Measurements from ENCODE around the gene REM1.
"Not testable (repeated sequence)": the region's sequence is repeated elsewhere in the genome, so short reads cannot be mapped to it uniquely, and the experiment has no call there.

REM1 gene

GRCh38 chr20:31514154-31515071 is 39.3 kb downstream of the REM1 start, which contains the start of gene HM13:
TSS of gene HM13 (plus strand) at chr20:31514442. CDS start at chr20:31514552, 110 bp downstream.
- DNase-seq (ENCODE audit: low spot score) = peak; percentile 96
- in situ Hi-C loops (cut with MboI; ENCODE audit: low pct_unique_long_range_greater_than_20kb, low sequenced_read_pairs, unreplicated experiment) = no loop called here
- TF ChIP-seq, protein P1, sequence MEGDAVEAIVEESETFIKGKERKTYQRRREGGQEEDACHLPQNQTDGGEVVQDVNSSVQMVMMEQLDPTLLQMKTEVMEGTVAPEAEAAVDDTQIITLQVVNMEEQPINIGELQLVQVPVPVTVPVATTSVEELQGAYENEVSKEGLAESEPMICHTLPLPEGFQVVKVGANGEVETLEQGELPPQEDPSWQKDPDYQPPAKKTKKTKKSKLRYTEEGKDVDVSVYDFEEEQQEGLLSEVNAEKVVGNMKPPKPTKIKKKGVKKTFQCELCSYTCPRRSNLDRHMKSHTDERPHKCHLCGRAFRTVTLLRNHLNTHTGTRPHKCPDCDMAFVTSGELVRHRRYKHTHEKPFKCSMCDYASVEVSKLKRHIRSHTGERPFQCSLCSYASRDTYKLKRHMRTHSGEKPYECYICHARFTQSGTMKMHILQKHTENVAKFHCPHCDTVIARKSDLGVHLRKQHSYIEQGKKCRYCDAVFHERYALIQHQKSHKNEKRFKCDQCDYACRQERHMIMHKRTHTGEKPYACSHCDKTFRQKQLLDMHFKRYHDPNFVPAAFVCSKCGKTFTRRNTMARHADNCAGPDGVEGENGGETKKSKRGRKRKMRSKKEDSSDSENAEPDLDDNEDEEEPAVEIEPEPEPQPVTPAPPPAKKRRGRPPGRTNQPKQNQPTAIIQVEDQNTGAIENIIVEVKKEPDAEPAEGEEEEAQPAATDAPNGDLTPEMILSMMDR (IDR thresholded peaks at IDR 0.05; ENCODE audit: extremely low read depth, insufficient read depth, missing control alignments) = peak; percentile 99

DNA sequence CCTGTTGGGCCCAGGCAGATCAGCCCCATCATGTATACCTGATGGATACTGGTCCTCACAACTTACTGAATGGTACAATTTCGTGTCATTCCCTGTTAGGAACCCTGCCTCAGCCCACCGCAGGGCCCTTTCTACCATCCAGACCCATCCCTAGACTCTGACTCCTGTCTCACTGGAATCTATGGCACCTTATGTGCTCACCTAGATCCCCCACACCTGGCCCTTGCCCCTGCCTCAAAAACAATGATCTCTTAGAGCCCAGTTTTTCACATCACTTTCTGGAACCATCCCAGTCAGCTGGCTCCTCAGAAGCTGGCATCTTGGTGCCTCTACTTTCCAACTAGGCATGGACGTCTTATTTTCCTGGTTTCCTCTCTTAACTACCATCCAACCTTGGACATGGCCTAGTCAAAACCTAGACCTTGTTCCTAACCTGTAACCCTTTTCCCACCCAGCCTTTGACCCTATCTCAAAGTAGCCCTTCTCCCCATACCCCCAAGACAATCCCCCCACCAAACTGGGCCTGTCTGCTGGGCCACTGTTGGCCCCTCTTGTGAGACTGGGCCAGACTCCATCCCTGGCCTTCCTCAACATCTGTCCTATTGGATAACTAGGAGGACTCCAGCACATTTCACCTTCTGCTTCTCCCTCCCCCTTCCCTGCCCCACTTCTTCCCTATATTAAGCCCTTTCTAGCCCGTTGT is 40.1 kb downstream of the REM1 start:
- in situ Hi-C loops (cut with MboI; ENCODE audit: low pct_unique_long_range_greater_than_20kb, low sequenced_read_pairs, unreplicated experiment) = no loop called here
- TF ChIP-seq, protein P1 (IDR thresholded peaks at IDR 0.05; ENCODE audit: extremely low read depth, insufficient read depth, missing control alignments) = no peak
- no peak for DNase-seq (ENCODE audit: low spot score)

DNA sequence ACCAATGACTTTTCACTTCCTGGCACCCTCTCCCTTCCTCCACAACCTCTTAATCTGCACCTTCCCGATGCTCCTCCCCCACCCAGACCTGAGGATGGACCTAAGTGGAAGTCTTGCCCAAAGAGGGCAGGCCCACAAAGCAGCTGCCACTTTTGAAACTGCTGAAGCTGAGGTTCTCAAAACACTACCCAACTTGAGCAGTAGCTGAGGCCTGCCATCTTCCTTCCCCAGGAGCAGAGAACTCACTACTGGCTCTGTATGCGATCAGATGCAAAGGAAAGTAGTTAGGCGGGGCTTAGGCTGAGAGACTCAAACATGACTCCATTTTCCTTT is 40.7 kb downstream of the REM1 start:
- DNase-seq (ENCODE audit: low spot score) = no peak
- in situ Hi-C loops (cut with MboI; ENCODE audit: low pct_unique_long_range_greater_than_20kb, low sequenced_read_pairs, unreplicated experiment) = no loop called here

DNA sequence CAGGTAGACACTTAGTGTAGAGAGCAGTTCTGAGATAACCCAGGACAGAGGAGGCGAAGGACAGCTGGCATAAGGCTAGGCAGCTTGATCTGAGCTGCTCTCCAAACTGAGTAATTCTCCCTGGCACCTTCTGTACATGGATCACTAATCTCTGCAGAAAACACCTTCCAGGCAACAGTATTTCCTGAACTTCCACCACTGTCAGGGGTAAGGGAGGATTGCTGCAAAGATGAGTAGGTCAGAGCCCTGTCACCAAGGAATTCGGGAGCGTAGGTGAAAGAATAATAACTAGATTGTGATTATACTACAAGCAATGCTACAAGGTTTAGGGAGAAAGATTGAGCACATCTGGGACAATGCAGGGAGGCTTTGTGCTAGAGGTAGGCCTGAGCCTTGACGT is 41.1 kb downstream of the REM1 start:
- TF ChIP-seq, protein P1 (IDR thresholded peaks at IDR 0.05; ENCODE audit: extremely low read depth, insufficient read depth, missing control alignments) = no peak
- DNase-seq (ENCODE audit: low spot score) = no peak
- in situ Hi-C loops (cut with MboI; ENCODE audit: low pct_unique_long_range_greater_than_20kb, low sequenced_read_pairs, unreplicated experiment) = no loop called here

More for the DNA sequence above, 40.7 kb downstream of the REM1 start:
- TF ChIP-seq, protein P1 (IDR thresholded peaks at IDR 0.05; ENCODE audit: extremely low read depth, insufficient read depth, missing control alignments) = no peak

DNA sequence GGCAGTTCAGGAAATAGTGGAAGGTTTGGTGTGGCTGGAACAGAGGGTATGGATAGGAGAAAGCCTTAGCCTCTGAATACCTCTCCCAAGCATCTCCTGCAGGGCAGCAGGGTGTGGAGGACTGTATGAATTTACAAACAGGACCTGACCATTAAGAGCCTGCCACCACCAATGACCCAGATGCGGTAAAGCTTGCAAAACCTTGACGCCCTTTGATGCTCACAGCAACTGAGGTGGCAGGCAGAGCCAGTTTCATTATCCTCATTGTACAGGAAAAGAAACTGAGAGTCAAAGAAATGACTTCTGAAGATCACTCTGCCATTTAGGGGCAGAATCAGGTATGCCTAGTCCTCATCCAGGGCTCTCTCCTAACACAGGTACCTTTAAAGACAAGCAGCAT is 41.6 kb downstream of the REM1 start:
- TF ChIP-seq, protein P1 (IDR thresholded peaks at IDR 0.05; ENCODE audit: extremely low read depth, insufficient read depth, missing control alignments) = no peak
- in situ Hi-C loops (cut with MboI; ENCODE audit: low pct_unique_long_range_greater_than_20kb, low sequenced_read_pairs, unreplicated experiment) = no loop called here
- no peak for DNase-seq (ENCODE audit: low spot score)

- DNase-seq (ENCODE audit: low spot score) = no peak
Measured at GRCh38 chr20:31517373-31517772, 42.3 kb downstream of the REM1 start.

DNA sequence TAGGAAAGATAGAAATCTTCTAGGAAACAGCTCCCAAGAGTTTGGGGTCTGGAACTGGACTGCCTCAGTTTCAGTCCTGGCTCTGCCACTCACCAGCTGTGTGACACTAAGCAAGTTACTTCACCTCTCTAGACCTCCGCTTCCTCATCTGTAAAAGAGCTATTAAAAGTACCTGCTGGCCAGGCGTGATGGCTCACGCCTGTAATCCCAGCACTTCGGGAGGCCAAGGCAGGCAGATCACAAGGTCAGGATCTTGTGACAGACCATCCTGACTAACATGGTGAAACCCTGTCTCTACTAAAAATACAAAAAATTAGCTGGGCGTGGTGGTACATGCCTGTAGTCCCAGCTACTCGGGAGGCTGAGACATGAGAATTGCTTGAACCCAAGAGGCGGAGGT is 46.2 kb downstream of the REM1 start:
- in situ Hi-C loops (cut with MboI; ENCODE audit: low pct_unique_long_range_greater_than_20kb, low sequenced_read_pairs, unreplicated experiment) = not testable (repeated sequence)

More at GRCh38 chr20:31517373-31517772, 42.3 kb downstream of the REM1 start:
- in situ Hi-C loops (cut with MboI; ENCODE audit: low pct_unique_long_range_greater_than_20kb, low sequenced_read_pairs, unreplicated experiment) = no loop called here
- TF ChIP-seq, protein P1 (IDR thresholded peaks at IDR 0.05; ENCODE audit: extremely low read depth, insufficient read depth, missing control alignments) = no peak

More for the DNA sequence above, 46.2 kb downstream of the REM1 start:
- not testable (repeated sequence) for DNase-seq (ENCODE audit: low spot score)

Measured in GM13977 (cell line).